ENCODE data around the gene CEP19. TPM values are rescaled to one million over a fixed set of nuclear protein-coding genes. Genes with fewer than 3 reads are reported as not detected.

The CEP19 gene
- total and polyA plus RNA-seq, 2 of the 8 experiments (the other 6 are each of a cell fraction or from before 2014, with no cell fraction given) = 0.95 to 1.6 TPM

GRCh38 chr3:196661400-196661799 is 50.6 kb downstream of the CEP19 start:
- peaks cover 0 to 8% (median 2%) of the 10 kb centered on the region in 4 experiments; a peak in 5 of 7 replicates for H3K4me1 ChIP-seq (replicated peaks in 1 of 4; ENCODE audit: control insufficient read depth in 3 of 4, insufficient read depth in 4 of 4, low read length in 3 of 4)
- no peak overlapping the region for H3K4ac ChIP-seq (replicated peaks; ENCODE audit: insufficient read length, low read depth, low read length)
- H3K9me3 ChIP-seq (ENCODE audit: insufficient read depth in 2 of 2, low read depth in 1 of 2, low read length in 1 of 2) = no peaks in the 10 kb centered on the region
- DNase-seq (ENCODE audit: low read depth in 1 of 2, low spot score in 2 of 2) (no peak), FAIRE-seq (no peak)
- 88% methylated on average over 15 of the region's 16 CpGs; no CpG with 5 or more reads in 1 of the 2 experiments for WGBS, 2 experiments (ENCODE audit: extremely low coverage in 1 of 2, insufficient coverage in 1 of 2, insufficient read length in 1 of 2, insufficient replicate concordance in 2 of 2, low coverage in 1 of 2, low lambda C conversion rate in 2 of 2, missing lambda C conversion rate in 1 of 2)
- H3K27me3 ChIP-seq (replicated peaks in 1 of 4; ENCODE audit: control insufficient read depth in 3 of 4, extremely low read depth in 1 of 4, insufficient read depth in 3 of 4, low read length in 3 of 4) = no peaks in the 10 kb centered on the region
- no peak overlapping the region for H2BK5ac ChIP-seq (ENCODE audit: low read depth, low read length)
- no peak for TF ChIP-seq SIN3A (conservative IDR thresholded peaks at IDR 0.05 in 1 of 2, IDR thresholded peaks at IDR 0.05 in 1 of 2; ENCODE audit: low read depth in 1 of 2, low read length in 2 of 2)
- TF ChIP-seq, protein P1, sequence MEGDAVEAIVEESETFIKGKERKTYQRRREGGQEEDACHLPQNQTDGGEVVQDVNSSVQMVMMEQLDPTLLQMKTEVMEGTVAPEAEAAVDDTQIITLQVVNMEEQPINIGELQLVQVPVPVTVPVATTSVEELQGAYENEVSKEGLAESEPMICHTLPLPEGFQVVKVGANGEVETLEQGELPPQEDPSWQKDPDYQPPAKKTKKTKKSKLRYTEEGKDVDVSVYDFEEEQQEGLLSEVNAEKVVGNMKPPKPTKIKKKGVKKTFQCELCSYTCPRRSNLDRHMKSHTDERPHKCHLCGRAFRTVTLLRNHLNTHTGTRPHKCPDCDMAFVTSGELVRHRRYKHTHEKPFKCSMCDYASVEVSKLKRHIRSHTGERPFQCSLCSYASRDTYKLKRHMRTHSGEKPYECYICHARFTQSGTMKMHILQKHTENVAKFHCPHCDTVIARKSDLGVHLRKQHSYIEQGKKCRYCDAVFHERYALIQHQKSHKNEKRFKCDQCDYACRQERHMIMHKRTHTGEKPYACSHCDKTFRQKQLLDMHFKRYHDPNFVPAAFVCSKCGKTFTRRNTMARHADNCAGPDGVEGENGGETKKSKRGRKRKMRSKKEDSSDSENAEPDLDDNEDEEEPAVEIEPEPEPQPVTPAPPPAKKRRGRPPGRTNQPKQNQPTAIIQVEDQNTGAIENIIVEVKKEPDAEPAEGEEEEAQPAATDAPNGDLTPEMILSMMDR (IDR thresholded peaks at IDR 0.05; ENCODE audit: control extremely low read depth in 1 of 3, insufficient read depth in 1 of 3, low read depth in 1 of 3, low read length in 3 of 3) = peak in 1 of 3 experiments; percentile 13; a peak in 1 of 4 replicates
- H3K18ac ChIP-seq (ENCODE audit: extremely low read depth, low read length) = no peak overlapping the region
- no peaks in the 10 kb centered on the region for H4K20me1 ChIP-seq (replicated peaks in 1 of 2; ENCODE audit: control insufficient read depth in 1 of 2, insufficient read depth in 2 of 2, low read length in 2 of 2)
- POLR2A ChIA-PET (ENCODE audit: partially characterized antibody) = interaction anchor here (1.6 kb wide), 2 partner anchors 12 to 79 kb away, joined by 3 to 7 read pairs; partner anchors contain the start of gene PAK2
- H3K4me3 ChIP-seq (ENCODE audit: extremely low read depth in 1 of 4, insufficient read depth in 2 of 4, low read depth in 3 of 4, low read length in 4 of 4) = no peak overlapping the region
- no peak overlapping the region for H2BK120ac ChIP-seq (replicated peaks; ENCODE audit: low read depth, low read length)
- H3K14ac ChIP-seq (ENCODE audit: insufficient read length) = no peak overlapping the region
- H2AK5ac ChIP-seq (ENCODE audit: low read depth, low read length) = no peak overlapping the region
- H3K56ac ChIP-seq (replicated peaks; ENCODE audit: insufficient read length, low read depth, low read length) = no peak overlapping the region
- no peak overlapping the region for H2AFZ ChIP-seq (ENCODE audit: low read length)
- H3K36me3 ChIP-seq (ENCODE audit: control insufficient read depth in 2 of 4, insufficient read depth in 4 of 4, low read length in 3 of 4) = no peaks in the 10 kb centered on the region
- H4K8ac ChIP-seq (ENCODE audit: extremely low read depth, insufficient read depth, low read length) = no peak overlapping the region
- no peaks in the 10 kb centered on the region for H3K79me2 ChIP-seq (ENCODE audit: control insufficient read depth in 1 of 2, insufficient read depth in 2 of 2, low read length in 2 of 2)
- no peak overlapping the region for H3K27ac ChIP-seq (ENCODE audit: low read depth, low read length)
- H3K79me1 ChIP-seq (ENCODE audit: low read depth, low read length) = no peaks in the 10 kb centered on the region
- H3K4me2 ChIP-seq (ENCODE audit: insufficient read depth in 1 of 2, low read depth in 2 of 2, low read length in 2 of 2) = no peak overlapping the region
- H2BK12ac ChIP-seq (ENCODE audit: low read depth, low read length) = peak overlapping the region; percentile 60; the same call in 1 of the 2 replicates
- H3K9ac ChIP-seq (replicated peaks in 1 of 4; ENCODE audit: extremely low read depth in 1 of 4, low read depth in 3 of 4, low read length in 3 of 4) = no peak overlapping the region
- H2BK15ac ChIP-seq (ENCODE audit: low read length) = peak overlapping the region; percentile 29; the same call in 1 of the 2 replicates
- no peaks in the 10 kb centered on the region for H3K23me2 ChIP-seq (ENCODE audit: low read depth, low read length)
- no peak overlapping the region for H2BK20ac ChIP-seq (ENCODE audit: low read length)
- no peak overlapping the region for H4K5ac ChIP-seq (ENCODE audit: insufficient read length, low read depth, low read length)
- CTCF ChIA-PET (ENCODE audit: partially characterized antibody) = interaction anchor here (0.6 to 6.6 kb wide), 5 partner anchors 10 to 124 kb away, joined by 3 to 25 read pairs (median 5); no protein-coding TSS in a partner anchor
- H3K23ac ChIP-seq (ENCODE audit: insufficient read length) = no peak overlapping the region
- no peak overlapping the region for H4K91ac ChIP-seq (replicated peaks; ENCODE audit: insufficient read length, low read length)
